GM20431 (cell line): ENCODE results near the gene SLAMF9.
"Not testable (repeated sequence)": the region's sequence is repeated elsewhere in the genome, so short reads cannot be mapped to it uniquely, and the experiment has no call there.

Source experiments
- in situ Hi-C: fragments of 300-500 bp; cut with MseI, MboI; formaldehyde crosslinking; loops from one replicate; pipeline ENCODE4 v1.15.0; 2020; ENCODE audit warnings: low sequenced_read_pairs; ENCODE audit not compliant: unreplicated experiment

The SLAMF9 gene

GRCh38 chr1:159908031-159908940 lies 45.8 kb downstream of the SLAMF9 start:
- in situ Hi-C loops = no loop called here

- in situ Hi-C loops = no loop called here
Measured at GRCh38 chr1:159906960-159907359, 47.1 kb downstream of the SLAMF9 start.

- in situ Hi-C loops = not testable (repeated sequence)
Measured at GRCh38 chr1:159904036-159904435, 50.0 kb downstream of the SLAMF9 start.

- in situ Hi-C loops = no loop called here
Measured at GRCh38 chr1:159902541-159902940, 51.5 kb downstream of the SLAMF9 start.
